Measurements from ENCODE around the gene TMEM233. TPM values are rescaled to one million over a fixed set of nuclear protein-coding genes. Genes with fewer than 3 reads are reported as not detected.
"Not testable (repeated sequence)": the region's sequence is repeated elsewhere in the genome, so short reads cannot be mapped to it uniquely, and the experiment has no call there.

TMEM233 gene
- total RNA-seq, 1 donor from 2014 or later: 0.20 TPM

- DNase-seq: no peak
These were observed 19.9 kb downstream of the TMEM233 start for GRCh38 chr12:119613319-119613936.

GRCh38 chr12:119614705-119615104, 21.1 kb downstream of the TMEM233 start:
- no peak for DNase-seq

GRCh38 chr12:119615518-119616475, 22.2 kb downstream of the TMEM233 start:
- DNase-seq: peak; percentile 48

- not testable (repeated sequence) for DNase-seq
These were observed 24.8 kb downstream of the TMEM233 start for GRCh38 chr12:119618328-119618896.

- no peak for DNase-seq
These were observed 26.9 kb downstream of the TMEM233 start for GRCh38 chr12:119620490-119620889.

- no peak for DNase-seq
These were observed 28.3 kb downstream of the TMEM233 start for GRCh38 chr12:119621878-119622277.

- DNase-seq: no peak
These were observed 31.4 kb downstream of the TMEM233 start for GRCh38 chr12:119624966-119625365.

GRCh38 chr12:119627019-119627643, 33.6 kb downstream of the TMEM233 start:
- DNase-seq: no peak

- DNase-seq: no peak
These were observed 34.1 kb downstream of the TMEM233 start for GRCh38 chr12:119627686-119628085.

GRCh38 chr12:119630223-119630780, 36.7 kb downstream of the TMEM233 start:
- no peak for DNase-seq

- no peak for DNase-seq
These were observed 37.5 kb downstream of the TMEM233 start for GRCh38 chr12:119630962-119631550.

GRCh38 chr12:119631930-119632678, 38.5 kb downstream of the TMEM233 start:
- no peak for DNase-seq

- peak; percentile 25 for DNase-seq
These were observed 41.2 kb downstream of the TMEM233 start for GRCh38 chr12:119634743-119635142.

GRCh38 chr12:119642986-119643385, 49.4 kb downstream of the TMEM233 start:
- DNase-seq: no peak

- DNase-seq: no peak
These were observed 51.4 kb downstream of the TMEM233 start for GRCh38 chr12:119644930-119645329.

- DNase-seq: no peak
These were observed 52.0 kb downstream of the TMEM233 start for GRCh38 chr12:119645535-119646059.

- DNase-seq: no peak
These were observed 55.7 kb downstream of the TMEM233 start for GRCh38 chr12:119649202-119649808.

GRCh38 chr12:119652665-119653064, 59.1 kb downstream of the TMEM233 start:
- no peak for DNase-seq

- DNase-seq: not testable (repeated sequence)
These were observed 63.4 kb downstream of the TMEM233 start for GRCh38 chr12:119657001-119657400.

GRCh38 chr12:119658166-119658565, 64.6 kb downstream of the TMEM233 start:
- not testable (repeated sequence) for DNase-seq

All from skin of body (tissue), 2 donors.